H1 (cell line): ENCODE data around the gene SMAP2. TPM values are rescaled to one million over a fixed set of nuclear protein-coding genes. Genes with fewer than 3 reads are reported as not detected.

ENCODE experiments used
- CTCF ChIA-PET: fragments of 300-600 bp; sonication (Branson Sonifier 250); formaldehyde crosslinking; loops from one replicate; lab custom pipeline; 2021; ENCODE audit not compliant: partially characterized antibody; lab: Charles Lee
- POLR2A ChIA-PET: fragments of 300-600 bp; sonication (Branson Sonifier 250); formaldehyde crosslinking; loops from one replicate; lab custom pipeline; 2021; ENCODE audit warnings: inconsistent platforms; ENCODE audit not compliant: partially characterized antibody; lab: Charles Lee
- DNase-seq, 2 experiments: peaks; one replicate each; pipeline versions ENCODE4 v3.0.0 to v3.0.0-alpha.2; 2010 to 2022; ENCODE audit warnings: low spot score in 2 of 2, low read depth in 1 of 2, mixed read lengths in 1 of 2
- FAIRE-seq: peaks from 2 replicates; lab custom pipeline; 2011; peaks lifted over from hg19 to GRCh38; lab: Jason Lieb, UNC
- H2AFZ ChIP-seq: 2 replicates; pipeline ENCODE4 v1.8.1; 2012; ENCODE audit warnings: low read length, inconsistent platforms
- H2AK5ac ChIP-seq: 2 replicates; pipeline ENCODE4 v1.6.1; 2013; ENCODE audit warnings: low read depth, low read length
- H2BK120ac ChIP-seq: replicated peaks from 2 replicates; pipeline ENCODE3; 2013; ENCODE audit warnings: low read depth, low read length, inconsistent platforms
- H2BK12ac ChIP-seq: 2 replicates; pipeline ENCODE4 v1.6.1; 2013; ENCODE audit warnings: low read depth, low read length
- H2BK15ac ChIP-seq: 2 replicates; pipeline ENCODE4 v1.6.1; 2013; ENCODE audit warnings: low read length
- H2BK20ac ChIP-seq: 2 replicates; pipeline ENCODE4 v1.6.1; 2013; ENCODE audit warnings: low read length
- H2BK5ac ChIP-seq: 2 replicates; pipeline ENCODE4 v1.6.1; 2013; ENCODE audit warnings: low read depth, low read length
- H3K14ac ChIP-seq: 2 replicates; pipeline ENCODE4 v1.6.1; 2013; ENCODE audit warnings: inconsistent platforms; ENCODE audit not compliant: insufficient read length
- H3K18ac ChIP-seq: 2 replicates; pipeline ENCODE4 v1.6.1; 2013; ENCODE audit warnings: low read length; ENCODE audit errors: extremely low read depth
- H3K23ac ChIP-seq: 2 replicates; pipeline ENCODE4 v1.6.1; 2013; ENCODE audit warnings: inconsistent platforms; ENCODE audit not compliant: insufficient read length
- H3K23me2 ChIP-seq: 2 replicates; pipeline ENCODE4 v1.6.1; 2013; ENCODE audit warnings: low read depth, low read length
- H3K27ac ChIP-seq: 2 replicates; pipeline ENCODE4 v1.6.1; 2011; ENCODE audit warnings: low read depth, low read length, inconsistent platforms
- H3K27me3 ChIP-seq, 4 experiments: replicated peaks in 1 of 4; 1 replicate in 1 of 4; 2 replicates in 3 of 4; pipeline versions ENCODE4 v1.6.1 to v1.8.1; 2011 to 2013; ENCODE audit warnings: low read length in 3 of 4, mild to moderate bottlenecking in 3 of 4, inconsistent platforms in 2 of 4, mixed read lengths in 2 of 4, moderate library complexity in 1 of 4; ENCODE audit not compliant: control insufficient read depth in 3 of 4, insufficient read depth in 3 of 4; ENCODE audit errors: extremely low read depth in 1 of 4
- H3K36me3 ChIP-seq, 4 experiments: 2 replicates each; pipeline versions ENCODE4 v1.6.1 to v1.8.1; 2011 to 2013; ENCODE audit warnings: mild to moderate bottlenecking in 4 of 4, low read length in 3 of 4, moderate library complexity in 2 of 4, control low read depth in 1 of 4, inconsistent platforms in 1 of 4; ENCODE audit not compliant: insufficient read depth in 4 of 4, control insufficient read depth in 2 of 4
- H3K4ac ChIP-seq: replicated peaks from 2 replicates; pipeline ENCODE3; 2013; ENCODE audit warnings: low read length, low read depth, mixed read lengths, inconsistent platforms; ENCODE audit not compliant: insufficient read length
- H3K4me1 ChIP-seq, 4 experiments: replicated peaks in 1 of 4; 1 replicate in 1 of 4; 2 replicates in 3 of 4; pipeline versions ENCODE4 v1.6.1 to v1.8.1; 2011 to 2013; ENCODE audit warnings: low read length in 3 of 4, inconsistent platforms in 2 of 4, mixed read lengths in 1 of 4; ENCODE audit not compliant: insufficient read depth in 4 of 4, control insufficient read depth in 3 of 4
- H3K4me2 ChIP-seq, 2 experiments: 2 replicates each; pipeline versions ENCODE4 v1.6.1 to v1.8.1; 2011 to 2013; ENCODE audit warnings: low read depth in 2 of 2, low read length in 2 of 2, control low read depth in 1 of 2, inconsistent platforms in 1 of 2, mild to moderate bottlenecking in 1 of 2; ENCODE audit not compliant: insufficient read depth in 1 of 2
- H3K4me3 ChIP-seq, 4 experiments: fragments of 200-600, 300-600 bp in 1 of 4; sonication (generic), shearing (Covaris generic), sonication (Bioruptor Twin) in 1 of 4; 2 replicates each; pipeline versions ENCODE4 v1.5.1 to v1.8.1; 2011 to 2016; ENCODE audit warnings: low read length in 4 of 4, low read depth in 3 of 4, control low read depth in 2 of 4, inconsistent platforms in 2 of 4, mild to moderate bottlenecking in 2 of 4, mixed read lengths in 1 of 4, moderate library complexity in 1 of 4; ENCODE audit not compliant: insufficient read depth in 2 of 4; ENCODE audit errors: extremely low read depth in 1 of 4
- H3K56ac ChIP-seq: replicated peaks from 2 replicates; pipeline ENCODE3; 2013; ENCODE audit warnings: low read depth, mild to moderate bottlenecking, mixed read lengths, low read length, inconsistent platforms; ENCODE audit not compliant: insufficient read length
- H3K79me1 ChIP-seq: 2 replicates; pipeline ENCODE4 v1.6.1; 2013; ENCODE audit warnings: low read depth, low read length, control low read depth
- H3K79me2 ChIP-seq, 2 experiments: 2 replicates each; pipeline versions ENCODE4 v1.6.1 to v1.8.1; 2012 to 2013; ENCODE audit warnings: low read length in 2 of 2, mild to moderate bottlenecking in 2 of 2, inconsistent platforms in 1 of 2; ENCODE audit not compliant: insufficient read depth in 2 of 2, control insufficient read depth in 1 of 2
- H3K9ac ChIP-seq, 4 experiments: replicated peaks in 1 of 4; 1 replicate in 1 of 4; 2 replicates in 3 of 4; pipeline versions ENCODE4 v1.6.1 to v1.8.1; 2011 to 2013; ENCODE audit warnings: low read depth in 3 of 4, low read length in 3 of 4, control low read depth in 2 of 4, mild to moderate bottlenecking in 2 of 4, moderate library complexity in 2 of 4, inconsistent platforms in 1 of 4; ENCODE audit errors: extremely low read depth in 1 of 4
- H3K9me3 ChIP-seq, 2 experiments: 2 replicates each; pipeline versions ENCODE4 v1.6.1 to v1.8.1; 2012 to 2013; ENCODE audit warnings: mild to moderate bottlenecking in 2 of 2, moderate library complexity in 2 of 2, control low read depth in 1 of 2, inconsistent platforms in 1 of 2, low read depth in 1 of 2, low read length in 1 of 2, mixed read lengths in 1 of 2; ENCODE audit not compliant: insufficient read depth in 2 of 2
- H4K20me1 ChIP-seq, 2 experiments: replicated peaks in 1 of 2; 2 replicates each; pipeline versions ENCODE3 to v1.8.1; 2011 to 2013; ENCODE audit warnings: inconsistent platforms in 2 of 2, low read length in 2 of 2, mild to moderate bottlenecking in 1 of 2; ENCODE audit not compliant: insufficient read depth in 2 of 2, control insufficient read depth in 1 of 2
- H4K5ac ChIP-seq: 2 replicates; pipeline ENCODE4 v1.6.1; 2013; ENCODE audit warnings: low read length, low read depth, mixed read lengths, inconsistent platforms; ENCODE audit not compliant: insufficient read length
- H4K8ac ChIP-seq: 2 replicates; pipeline ENCODE4 v1.8.0; 2013; ENCODE audit warnings: mild to moderate bottlenecking, moderate library complexity, low read length, inconsistent platforms; ENCODE audit not compliant: insufficient read depth; ENCODE audit errors: extremely low read depth
- H4K91ac ChIP-seq: replicated peaks from 2 replicates; pipeline ENCODE3; 2013; ENCODE audit warnings: low read length, mixed read lengths, inconsistent platforms; ENCODE audit not compliant: insufficient read length
- CTCF ChIP-seq, 3 experiments: IDR thresholded peaks; 1 replicate in 2 of 3; 2 replicates in 1 of 3; pipeline versions ENCODE4 v1.5.1 to v1.6.1; 2011; ENCODE audit warnings: low read length in 3 of 3, mild to moderate bottlenecking in 3 of 3, inconsistent platforms in 2 of 3, low read depth in 1 of 3, moderate library complexity in 1 of 3; ENCODE audit not compliant: insufficient read depth in 1 of 3; ENCODE audit errors: control extremely low read depth in 1 of 3
- RAD21 ChIP-seq, 2 experiments: IDR thresholded peaks in 1 of 2; conservative IDR thresholded peaks in 1 of 2; 2 replicates each; pipeline ENCODE4 v1.6.1; 2011; ENCODE audit warnings: low read depth in 2 of 2, low read length in 2 of 2, improper control_type of control experiment in 1 of 2, inconsistent platforms in 1 of 2, mild to moderate bottlenecking in 1 of 2, moderate library complexity in 1 of 2
- SP4 ChIP-seq: IDR thresholded peaks from 2 replicates; pipeline ENCODE4 v1.6.1; 2012; ENCODE audit warnings: low read length, inconsistent platforms
- TBP ChIP-seq: IDR thresholded peaks from 2 replicates; pipeline ENCODE4 v1.6.1; 2011; ENCODE audit warnings: low read depth, low read length, improper control_type of control experiment
- WGBS, 2 experiments: shearing (Covaris generic) in 1 of 2; methylation state at CpG; one replicate each; pipeline versions ENCODE4 v1.1.6 to v1.1.7; 2013 to 2015; ENCODE audit warnings: low lambda C conversion rate in 2 of 2, mixed read lengths in 2 of 2, inconsistent platforms in 1 of 2, low coverage in 1 of 2, missing lambda C conversion rate in 1 of 2; ENCODE audit not compliant: insufficient replicate concordance in 2 of 2, insufficient coverage in 1 of 2, insufficient read length in 1 of 2; ENCODE audit errors: extremely low coverage in 1 of 2, missing lambda C conversion rate in 1 of 2; 5-methylcytosine and 5-hydroxymethylcytosine counted together
- polyA plus RNA-seq, 7 experiments: library from polyadenylated mRNA; depleted of rRNA in 3 of 7; stranded (reverse) in 5 of 7; unstranded in 2 of 7; fragments of >200 nt in 5 of 7; fragments of 200-250 nt in 2 of 7; gene quantifications; 1 replicate in 5 of 7; 2 replicates in 1 of 7; 4 replicates in 1 of 7; pipeline versions ENCODE4 v1.2.1 to v1.2.3, GENCODE V29; 2011 to 2013; ENCODE audit warnings: missing spikeins in 2 of 7, mixed read lengths in 2 of 7
- total RNA-seq: library from RNA; stranded (reverse); fragmentation: NEBNext Ultra II Directional; extraction: Animal tissue kit (Norgen Biotek cat#: 25700); gene quantifications from 2 replicates; pipeline ENCODE4 v1.2.1, GENCODE V29; 2021

Gene SMAP2
- total and polyA plus RNA-seq, 2 of the 8 experiments (the other 6 are each of a cell fraction or from before 2014, with no cell fraction given) = 4.3 to 5.5 TPM

GRCh38 chr1:40404670-40405462 lies 31.3 kb downstream of the SMAP2 start:
- Histone ChIP-seq H3K4ac (no peak overlapping the region), H2AK5ac (no peak overlapping the region), H3K18ac (no peak overlapping the region), H4K91ac (no peak overlapping the region), H2BK120ac (no peak overlapping the region), H3K9me3 (no peaks in the 10 kb centered on the region), H2BK5ac (no peak overlapping the region), H3K23ac (no peak overlapping the region), H3K14ac (no peak overlapping the region), H3K23me2 (no peaks in the 10 kb centered on the region; the same call in 1 of the 2 replicates), H4K5ac (no peak overlapping the region), H3K4me2 (no peak overlapping the region), H2BK15ac (no peak overlapping the region), H2BK12ac (no peak overlapping the region), H3K27ac (no peak overlapping the region), H3K79me1 (no peaks in the 10 kb centered on the region), H2BK20ac (no peak overlapping the region), H3K79me2 (no peaks in the 10 kb centered on the region), H4K8ac (no peak overlapping the region), H3K4me1 (peaks cover 0 to 6% (median 1%) of the 10 kb centered on the region in 4 experiments; a peak in 2 of 7 replicates), H3K9ac (no peak overlapping the region), H3K36me3 (no peaks in the 10 kb centered on the region), H3K27me3 (no peaks in the 10 kb centered on the region), H3K4me3 (no peak overlapping the region), H3K56ac (no peak overlapping the region), H2AFZ (no peak overlapping the region), H4K20me1 (no peaks in the 10 kb centered on the region)
- WGBS, 2 experiments = 60% methylated on average over 11 of the region's 11 CpGs; no CpG with 5 or more reads in 1 of the 2 experiments
- ChIA-PET POLR2A (interaction anchor here (1.1 to 1.3 kb wide), 2 partner anchors 32 to 45 kb away, joined by 4 read pairs; partner anchors contain the start of genes SMAP2 and ZFP69B), CTCF (interaction anchor here (0.7 to 3.3 kb wide), 44 partner anchors 9 to 325 kb away, joined by 3 to 27 read pairs (median 4); partner anchors contain the start of genes COL9A2, RLF and SMAP2)
- DNase-seq (no peak), FAIRE-seq (peak; percentile 70)
- TF ChIP-seq TBP (no peak), SP4 (no peak), CTCF (IDR thresholded peaks at IDR 0.05; ENCODE audit: control extremely low read depth in 1 of 3, insufficient read depth in 1 of 3, low read depth in 1 of 3, low read length in 3 of 3) (peak in 2 of 3 experiments; percentile 48 to 72; a peak in 2 of 4 replicates), RAD21 (IDR thresholded peaks at IDR 0.05 in 1 of 2, conservative IDR thresholded peaks at IDR 0.05 in 1 of 2; ENCODE audit: low read depth in 2 of 2, low read length in 2 of 2) (peak; percentile 82 to 83)
